Neural cell (in vitro differentiated cells): ENCODE results near the gene TM9SF1. TPM values are rescaled to one million over a fixed set of nuclear protein-coding genes. Genes with fewer than 3 reads are reported as not detected.

ENCODE experiments used
- H2AFZ ChIP-seq: fragments of 200-600, 300-800 bp; sonication (generic), shearing (Covaris generic); 2 replicates; pipeline ENCODE4 v1.6.0; 2014; ENCODE audit warnings: low read depth, mild to moderate bottlenecking, antibody characterized with exemption, low read length, moderate library complexity
- H3F3A ChIP-seq: fragments of 200-600 bp; shearing (Covaris generic); 2 replicates; pipeline ENCODE4 v1.6.1; 2016; ENCODE audit warnings: mild to moderate bottlenecking, moderate library complexity, mixed read lengths, antibody characterized with exemption, low read length; ENCODE audit not compliant: insufficient read depth, poor library complexity, severe bottlenecking
- H3K27ac ChIP-seq: fragments of 200-600, 300-800 bp; sonication (generic), shearing (Covaris generic); 2 replicates; pipeline ENCODE4 v1.5.1; 2014; ENCODE audit warnings: mild to moderate bottlenecking, low read length, moderate library complexity
- H3K27me3 ChIP-seq: fragments of 300-800, 200-600 bp; sonication (generic), shearing (Covaris generic); 2 replicates; pipeline ENCODE4 v1.6.0; 2014; ENCODE audit warnings: mild to moderate bottlenecking, low read depth, low read length, moderate library complexity; ENCODE audit not compliant: insufficient read depth
- H3K36me3 ChIP-seq: fragments of 300-800, 200-600 bp; sonication (generic), shearing (Covaris generic); 2 replicates; pipeline ENCODE4 v1.5.1; 2014; ENCODE audit warnings: mild to moderate bottlenecking, antibody characterized with exemption, low read length, moderate library complexity; ENCODE audit not compliant: insufficient read depth
- H3K4me2 ChIP-seq: fragments of 300-800, 200-600 bp; sonication (generic), shearing (Covaris generic); 2 replicates; pipeline ENCODE4 v1.6.0; 2014; ENCODE audit warnings: mild to moderate bottlenecking, low read length
- H3K4me3 ChIP-seq: fragments of 300-800, 200-600 bp; sonication (generic), shearing (Covaris generic); 2 replicates; pipeline ENCODE4 v1.5.1; 2014; ENCODE audit warnings: mild to moderate bottlenecking, low read length, moderate library complexity
- H3K79me2 ChIP-seq: fragments of 200-600 bp; shearing (Covaris generic); replicated peaks from 2 replicates; pipeline ENCODE4 v1.6.0; 2014; ENCODE audit warnings: mild to moderate bottlenecking, low read length, moderate library complexity; ENCODE audit not compliant: insufficient read depth
- H3K9ac ChIP-seq: fragments of 300-800, 200-600 bp; sonication (generic), shearing (Covaris generic); 2 replicates; pipeline ENCODE4 v1.6.1; 2016; ENCODE audit warnings: mild to moderate bottlenecking, low read length, mixed read lengths
- H3K9me2 ChIP-seq: fragments of 200-600 bp; shearing (Covaris generic); 2 replicates; pipeline ENCODE4 v1.6.1; 2016; ENCODE audit warnings: mild to moderate bottlenecking, low read length, mixed read lengths; ENCODE audit not compliant: insufficient read depth
- H3K9me3 ChIP-seq: fragments of 200-600, 300-800 bp; sonication (generic), shearing (Covaris generic); 2 replicates; pipeline ENCODE4 v1.6.1; 2016; ENCODE audit warnings: mild to moderate bottlenecking, mixed run types, low read length, moderate library complexity, mixed read lengths
- H4K20me1 ChIP-seq: fragments of 200-600 bp; shearing (Covaris generic); 2 replicates; pipeline ENCODE4 v1.6.1; 2016; ENCODE audit warnings: mild to moderate bottlenecking, mixed run types; ENCODE audit not compliant: insufficient read depth
- EP300 ChIP-seq: fragments of 450-650 bp; conservative IDR thresholded peaks from 2 replicates; pipeline ENCODE4 v1.6.1; 2014; ENCODE audit warnings: antibody characterized with exemption, mild to moderate bottlenecking, moderate library complexity; ENCODE audit not compliant: poor library complexity, severe bottlenecking
- EZH2 ChIP-seq: fragments of 200-600, 300-800 bp; shearing (Covaris generic), sonication (generic); IDR thresholded peaks from 2 replicates; pipeline ENCODE4 v1.6.1; 2014; ENCODE audit warnings: antibody characterized with exemption, low read length, borderline replicate concordance, mild to moderate bottlenecking; ENCODE audit not compliant: insufficient read depth, poor library complexity, severe bottlenecking
- MXI1 ChIP-seq: fragments of 450-650 bp; conservative IDR thresholded peaks from 2 replicates; pipeline ENCODE4 v1.6.1; 2014; ENCODE audit warnings: antibody characterized with exemption, mild to moderate bottlenecking; ENCODE audit not compliant: poor library complexity, severe bottlenecking
- POLR2AphosphoS5 ChIP-seq: IDR thresholded peaks from 2 replicates; pipeline ENCODE4 v1.6.1; 2012
- RAD21 ChIP-seq: fragments of 450-650 bp; conservative IDR thresholded peaks from 2 replicates; pipeline ENCODE4 v1.6.1; 2014; ENCODE audit warnings: antibody characterized with exemption, mild to moderate bottlenecking, moderate library complexity
- SMC3 ChIP-seq: fragments of 450-650 bp; conservative IDR thresholded peaks from 2 replicates; pipeline ENCODE4 v1.6.1; 2014; ENCODE audit warnings: antibody characterized with exemption, mild to moderate bottlenecking, moderate library complexity; ENCODE audit not compliant: poor library complexity
- TAF1 ChIP-seq: IDR thresholded peaks from 2 replicates; pipeline ENCODE4 v1.6.1; 2012; ENCODE audit warnings: low read depth
- polyA plus RNA-seq: library from polyadenylated mRNA; depleted of rRNA; stranded (reverse); fragments of >200 nt; gene quantifications from 2 replicates; pipeline ENCODE4 v1.2.3, GENCODE V29; 2014
- TF ChIP-seq, protein P1 (sequence below): fragments of 450-650 bp; IDR thresholded peaks from 2 replicates; pipeline ENCODE4 v1.5.1; 2014; ENCODE audit warnings: antibody characterized with exemption, mild to moderate bottlenecking, moderate library complexity; ENCODE audit not compliant: poor library complexity, severe bottlenecking
- TF ChIP-seq, protein P2 (sequence below): IDR thresholded peaks from 2 replicates; pipeline ENCODE4 v1.6.1; 2012; ENCODE audit warnings: borderline replicate concordance

TM9SF1 gene
- polyA plus RNA-seq, 1 donor from 2014 or later: 25.1 TPM

DNA sequence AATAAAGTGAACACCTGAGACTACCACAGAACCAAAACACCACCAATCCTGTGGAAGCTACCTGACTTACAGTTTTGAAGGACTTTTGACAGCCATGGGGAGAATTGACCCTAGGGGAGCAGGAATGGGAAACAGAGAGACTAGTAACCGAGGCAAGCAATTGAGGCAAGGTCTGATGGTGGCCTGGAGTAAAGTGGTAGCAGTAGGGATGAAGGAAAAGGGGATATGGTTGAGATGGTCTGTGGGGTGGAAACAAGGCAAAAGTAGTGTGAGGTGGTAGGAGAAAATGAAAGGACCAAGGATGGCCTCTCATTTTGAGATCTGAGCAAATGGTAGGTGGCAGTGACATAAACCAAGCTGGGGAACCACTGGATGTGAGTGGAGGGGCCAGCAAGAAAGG, 38.4 kb downstream of the TM9SF1 start:
- Histone ChIP-seq H3F3A (no peaks in the 10 kb centered on the region), H3K27me3 (no peaks in the 10 kb centered on the region), H3K4me2 (no peak overlapping the region), H3K4me3 (no peak overlapping the region), H4K20me1 (no peaks in the 10 kb centered on the region), H3K9ac (no peak overlapping the region), H3K9me3 (no peaks in the 10 kb centered on the region), H3K36me3 (no peaks in the 10 kb centered on the region), H3K79me2 (no peaks in the 10 kb centered on the region), H3K27ac (no peak overlapping the region), H3K9me2 (no peaks in the 10 kb centered on the region), H2AFZ (no peak overlapping the region)
- TF ChIP-seq EP300 (no peak), TAF1 (no peak), EZH2 (no peak), POLR2AphosphoS5 (no peak), SMC3 (no peak), MXI1 (no peak), RAD21 (no peak)
- TF ChIP-seq, protein P1, sequence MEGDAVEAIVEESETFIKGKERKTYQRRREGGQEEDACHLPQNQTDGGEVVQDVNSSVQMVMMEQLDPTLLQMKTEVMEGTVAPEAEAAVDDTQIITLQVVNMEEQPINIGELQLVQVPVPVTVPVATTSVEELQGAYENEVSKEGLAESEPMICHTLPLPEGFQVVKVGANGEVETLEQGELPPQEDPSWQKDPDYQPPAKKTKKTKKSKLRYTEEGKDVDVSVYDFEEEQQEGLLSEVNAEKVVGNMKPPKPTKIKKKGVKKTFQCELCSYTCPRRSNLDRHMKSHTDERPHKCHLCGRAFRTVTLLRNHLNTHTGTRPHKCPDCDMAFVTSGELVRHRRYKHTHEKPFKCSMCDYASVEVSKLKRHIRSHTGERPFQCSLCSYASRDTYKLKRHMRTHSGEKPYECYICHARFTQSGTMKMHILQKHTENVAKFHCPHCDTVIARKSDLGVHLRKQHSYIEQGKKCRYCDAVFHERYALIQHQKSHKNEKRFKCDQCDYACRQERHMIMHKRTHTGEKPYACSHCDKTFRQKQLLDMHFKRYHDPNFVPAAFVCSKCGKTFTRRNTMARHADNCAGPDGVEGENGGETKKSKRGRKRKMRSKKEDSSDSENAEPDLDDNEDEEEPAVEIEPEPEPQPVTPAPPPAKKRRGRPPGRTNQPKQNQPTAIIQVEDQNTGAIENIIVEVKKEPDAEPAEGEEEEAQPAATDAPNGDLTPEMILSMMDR: no peak
- TF ChIP-seq, protein P2, sequence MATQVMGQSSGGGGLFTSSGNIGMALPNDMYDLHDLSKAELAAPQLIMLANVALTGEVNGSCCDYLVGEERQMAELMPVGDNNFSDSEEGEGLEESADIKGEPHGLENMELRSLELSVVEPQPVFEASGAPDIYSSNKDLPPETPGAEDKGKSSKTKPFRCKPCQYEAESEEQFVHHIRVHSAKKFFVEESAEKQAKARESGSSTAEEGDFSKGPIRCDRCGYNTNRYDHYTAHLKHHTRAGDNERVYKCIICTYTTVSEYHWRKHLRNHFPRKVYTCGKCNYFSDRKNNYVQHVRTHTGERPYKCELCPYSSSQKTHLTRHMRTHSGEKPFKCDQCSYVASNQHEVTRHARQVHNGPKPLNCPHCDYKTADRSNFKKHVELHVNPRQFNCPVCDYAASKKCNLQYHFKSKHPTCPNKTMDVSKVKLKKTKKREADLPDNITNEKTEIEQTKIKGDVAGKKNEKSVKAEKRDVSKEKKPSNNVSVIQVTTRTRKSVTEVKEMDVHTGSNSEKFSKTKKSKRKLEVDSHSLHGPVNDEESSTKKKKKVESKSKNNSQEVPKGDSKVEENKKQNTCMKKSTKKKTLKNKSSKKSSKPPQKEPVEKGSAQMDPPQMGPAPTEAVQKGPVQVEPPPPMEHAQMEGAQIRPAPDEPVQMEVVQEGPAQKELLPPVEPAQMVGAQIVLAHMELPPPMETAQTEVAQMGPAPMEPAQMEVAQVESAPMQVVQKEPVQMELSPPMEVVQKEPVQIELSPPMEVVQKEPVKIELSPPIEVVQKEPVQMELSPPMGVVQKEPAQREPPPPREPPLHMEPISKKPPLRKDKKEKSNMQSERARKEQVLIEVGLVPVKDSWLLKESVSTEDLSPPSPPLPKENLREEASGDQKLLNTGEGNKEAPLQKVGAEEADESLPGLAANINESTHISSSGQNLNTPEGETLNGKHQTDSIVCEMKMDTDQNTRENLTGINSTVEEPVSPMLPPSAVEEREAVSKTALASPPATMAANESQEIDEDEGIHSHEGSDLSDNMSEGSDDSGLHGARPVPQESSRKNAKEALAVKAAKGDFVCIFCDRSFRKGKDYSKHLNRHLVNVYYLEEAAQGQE: no peak

DNA sequence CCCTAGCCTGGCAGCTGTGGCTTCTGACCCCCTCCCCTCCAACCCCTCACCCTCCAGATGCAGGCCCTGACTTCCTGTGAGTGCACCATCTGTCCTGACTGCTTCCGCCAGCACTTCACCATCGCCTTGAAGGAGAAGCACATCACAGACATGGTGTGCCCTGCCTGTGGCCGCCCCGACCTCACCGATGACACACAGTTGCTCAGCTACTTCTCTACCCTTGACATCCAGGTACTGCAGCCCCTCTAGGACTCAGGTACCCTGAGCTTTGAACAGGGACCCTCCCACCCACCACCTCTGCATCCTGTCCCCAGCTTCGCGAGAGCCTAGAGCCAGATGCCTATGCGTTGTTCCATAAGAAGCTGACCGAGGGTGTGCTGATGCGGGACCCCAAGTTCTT, 40.1 kb downstream of the TM9SF1 start:
- Histone ChIP-seq H3K9ac (no peak overlapping the region), H3K79me2 (no peaks in the 10 kb centered on the region), H4K20me1 (no peaks in the 10 kb centered on the region), H3F3A (no peaks in the 10 kb centered on the region), H3K4me2 (no peak overlapping the region), H3K9me3 (no peaks in the 10 kb centered on the region), H3K27ac (no peak overlapping the region), H3K9me2 (no peaks in the 10 kb centered on the region), H3K4me3 (no peak overlapping the region), H2AFZ (no peak overlapping the region), H3K36me3 (no peaks in the 10 kb centered on the region), H3K27me3 (no peaks in the 10 kb centered on the region)
- TF ChIP-seq MXI1 (no peak), EP300 (no peak), SMC3 (no peak), TAF1 (no peak), EZH2 (no peak), RAD21 (no peak), POLR2AphosphoS5 (no peak)
- TF ChIP-seq, protein P1: no peak
- TF ChIP-seq, protein P2: no peak
